GM19372 (cell line): ENCODE measurements around the gene PPCS.
A peak's percentile ranks its signal among the peaks of the same experiment; 100 is the strongest.
"Not testable (repeated sequence)": the region's sequence is repeated elsewhere in the genome, so short reads cannot be mapped to it uniquely, and the experiment has no call there.

Experiments
- ATAC-seq: cut with Tn5 transposase; IDR thresholded peaks from one replicate; pipeline ENCODE4 v1.9.1; 2021; ENCODE audit warnings: mild to moderate bottlenecking, low read depth, moderate library complexity; ENCODE audit not compliant: unreplicated experiment

The PPCS gene

DNA sequence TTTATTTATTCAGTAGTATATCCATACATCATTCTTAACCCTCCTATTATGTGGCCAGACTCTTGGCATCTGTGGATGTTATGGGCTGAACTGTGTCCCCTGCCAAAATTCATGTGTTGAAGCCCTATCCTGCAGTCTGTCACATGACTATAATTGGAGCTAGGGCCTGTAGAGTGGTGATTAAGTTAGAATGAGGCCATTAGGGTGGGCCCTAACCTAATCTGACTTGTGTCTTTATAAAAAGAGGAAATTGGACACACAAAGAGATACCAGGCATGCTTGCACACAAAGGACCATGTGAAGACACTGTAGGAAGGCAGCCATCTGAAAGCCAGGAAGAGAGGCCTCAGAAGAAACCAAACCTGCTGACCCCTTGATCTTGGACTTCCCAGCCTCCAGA is 7.1 kb upstream of the PPCS start:
- ATAC-seq: no peak

DNA sequence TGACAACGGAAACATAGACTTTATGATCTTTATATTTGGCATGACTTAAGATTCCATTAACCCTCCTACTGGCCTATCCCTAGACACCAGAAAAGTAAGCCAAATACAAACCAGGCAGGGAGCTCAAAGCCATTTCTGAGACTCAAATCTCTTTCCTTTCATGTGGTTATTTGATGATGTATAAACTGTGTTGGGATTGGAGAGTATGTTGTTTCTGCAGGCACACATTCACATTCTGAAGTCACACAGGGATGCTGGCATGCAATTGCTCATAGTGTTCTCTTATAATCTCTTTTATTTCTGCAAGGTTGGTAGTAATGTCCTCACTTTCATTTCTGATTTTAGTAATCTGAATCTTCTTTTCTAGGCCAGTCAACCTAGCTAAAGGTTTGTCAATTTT is 6.3 kb upstream of the PPCS start:
- no peak for ATAC-seq

DNA sequence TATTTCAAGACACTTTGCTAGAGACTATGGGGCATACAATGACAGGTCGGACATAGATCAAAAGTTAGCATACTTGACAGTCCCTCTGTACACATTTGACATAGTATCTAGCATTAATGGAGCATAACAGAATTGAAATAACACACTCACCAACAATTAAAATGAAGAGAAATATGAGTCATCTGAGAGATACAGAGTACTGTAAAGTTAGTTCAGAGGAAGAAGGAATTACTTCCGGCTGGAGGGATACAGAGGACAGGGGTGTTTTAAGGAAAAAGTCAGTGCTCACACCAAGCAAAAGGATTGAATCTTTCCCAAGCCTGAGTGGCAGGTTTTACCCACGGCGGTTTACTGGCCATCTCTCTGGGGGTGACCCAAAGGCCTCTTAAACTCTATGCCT is 3.0 kb upstream of the PPCS start:
- no peak for ATAC-seq

DNA sequence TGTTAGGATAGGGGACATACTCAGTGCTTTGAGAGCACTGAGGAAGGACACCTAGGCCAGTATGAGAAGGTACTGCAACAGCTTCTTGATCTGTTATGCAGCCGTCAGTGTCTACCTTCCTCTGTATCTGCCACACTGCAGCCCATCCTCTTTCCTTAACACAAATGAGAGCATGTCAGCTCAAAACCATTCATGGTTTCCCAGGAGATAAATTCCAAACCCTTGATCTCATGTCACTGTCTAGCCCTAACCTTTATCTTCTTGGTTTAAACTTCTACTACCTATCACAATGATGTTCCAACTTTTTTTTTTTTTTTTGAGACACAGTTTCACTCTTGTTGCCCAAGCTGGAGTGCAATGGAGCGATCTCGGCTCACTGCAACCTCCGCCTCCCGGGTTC is 1.9 kb upstream of the PPCS start:
- no peak for ATAC-seq

DNA sequence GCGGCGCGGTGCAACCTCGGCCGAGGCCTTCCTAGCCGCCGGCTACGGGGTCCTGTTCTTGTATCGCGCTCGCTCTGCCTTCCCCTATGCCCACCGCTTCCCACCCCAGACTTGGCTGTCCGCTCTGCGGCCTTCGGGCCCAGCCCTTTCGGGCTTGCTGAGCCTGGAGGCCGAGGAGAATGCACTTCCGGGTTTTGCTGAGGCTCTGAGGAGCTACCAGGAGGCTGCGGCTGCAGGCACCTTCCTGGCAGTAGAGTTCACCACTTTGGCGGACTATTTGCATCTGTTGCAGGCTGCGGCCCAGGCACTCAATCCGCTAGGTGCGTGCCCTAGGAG is 379 bp downstream of the PPCS start:
- ATAC-seq: peak; percentile 47

DNA sequence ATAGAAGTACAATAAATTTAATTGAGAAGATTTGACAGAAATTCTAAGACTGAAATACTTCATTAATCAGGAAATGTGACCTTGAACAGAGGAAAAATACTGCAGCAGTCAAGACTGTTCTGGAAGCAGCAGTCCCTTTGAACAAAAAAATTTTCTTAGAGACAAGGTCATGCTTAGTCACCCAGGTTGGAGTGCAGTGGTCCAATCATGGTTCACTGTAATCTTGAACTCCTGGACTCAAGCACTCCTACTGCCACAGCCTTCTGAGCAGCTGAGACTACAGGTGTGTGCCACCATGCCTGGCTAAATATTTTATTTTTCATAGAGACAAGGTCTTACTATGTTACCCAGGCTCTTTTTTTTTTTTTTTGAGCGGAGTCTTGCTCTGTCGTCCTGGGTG is 4.9 kb downstream of the PPCS start:
- no peak for ATAC-seq

DNA sequence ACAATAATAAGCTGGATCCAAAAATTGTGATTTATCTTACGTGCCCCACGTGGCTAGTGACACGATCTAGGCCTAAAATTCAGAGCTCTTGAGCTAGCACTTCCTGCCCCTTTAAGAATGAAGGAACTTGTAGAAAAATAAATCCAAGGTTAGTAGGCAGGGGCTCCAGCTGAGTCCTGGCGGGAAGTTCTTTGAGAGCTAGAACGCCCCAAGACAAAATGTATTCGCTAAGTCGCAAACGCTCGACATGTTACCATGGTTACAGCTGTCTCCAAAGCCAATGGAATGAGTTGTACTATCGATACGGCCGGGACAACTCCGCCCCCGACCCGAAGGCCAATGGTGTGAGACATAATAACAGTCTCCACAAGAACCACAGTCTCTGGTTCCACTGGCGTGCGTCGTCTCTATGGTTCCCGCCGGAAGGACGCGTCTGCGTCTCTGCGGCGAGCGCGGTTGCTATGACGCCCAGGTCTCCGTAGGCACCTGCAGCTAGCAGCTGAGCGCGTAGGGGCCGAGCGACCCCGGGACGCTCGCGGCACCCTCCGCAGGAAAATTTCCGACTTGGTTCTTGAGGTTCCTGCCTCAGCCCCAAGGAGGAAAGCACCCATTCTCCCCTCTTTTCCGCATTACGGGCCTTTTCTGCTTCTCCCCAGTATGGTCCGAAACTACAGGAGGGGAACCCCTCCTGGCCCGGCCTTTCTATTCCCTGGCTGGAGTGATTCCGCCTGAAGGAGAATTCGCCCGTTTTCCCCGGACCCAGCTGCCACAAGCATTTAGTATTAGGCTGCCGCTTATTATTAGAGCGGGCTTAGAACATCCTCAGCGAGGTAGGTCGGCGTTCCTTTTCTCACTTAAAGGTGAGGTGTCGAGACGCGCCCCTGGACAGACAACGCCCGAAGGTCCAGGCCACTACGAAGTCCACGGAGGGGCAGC is 6.8 kb downstream of the PPCS start, which contains the start of gene CCDC30:
TSS of gene CCDC30 (plus strand) at position 459 of the 936 bp plus-strand sequence. CDS start 17,266 bp downstream, outside the sequence.
- ATAC-seq: peak; percentile 99

DNA sequence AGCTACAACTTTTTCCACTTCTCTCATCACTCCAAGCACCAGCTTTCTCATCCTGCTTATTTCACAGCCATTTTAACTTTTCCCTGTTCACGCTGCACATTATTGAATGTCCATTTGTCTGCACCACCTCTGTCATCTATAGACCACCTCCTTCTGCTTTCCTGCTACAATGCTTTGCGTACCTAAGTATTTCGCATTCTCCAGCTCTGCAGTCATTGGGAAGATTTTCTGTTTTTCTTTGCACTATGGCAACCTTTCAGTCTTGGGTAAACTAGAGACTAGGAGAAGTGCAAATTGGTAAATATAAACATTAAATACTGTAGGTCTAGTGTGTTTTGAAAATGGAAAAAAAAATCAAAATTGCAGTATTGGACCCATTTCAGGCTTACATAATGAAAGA is 7.6 kb downstream of the PPCS start:
- no peak for ATAC-seq

DNA sequence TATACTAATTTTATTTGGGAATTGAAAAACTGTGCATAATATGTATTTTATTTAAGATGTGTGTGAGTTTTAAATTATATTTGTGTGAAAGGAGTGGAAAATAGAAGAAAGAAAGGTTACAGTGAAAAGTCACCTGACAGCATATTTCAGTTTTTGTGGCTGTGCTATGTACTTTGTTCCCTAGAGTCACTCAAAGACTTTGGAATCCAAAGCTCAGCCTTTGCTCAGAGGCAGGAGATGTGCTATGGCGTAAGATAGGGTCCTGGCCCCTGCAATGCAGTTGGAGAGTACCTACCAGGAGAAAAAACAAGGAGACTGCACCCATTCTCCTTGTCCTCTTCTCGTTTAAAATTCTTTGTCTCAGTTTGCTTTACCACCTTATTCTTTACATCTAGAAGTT is 9.7 kb downstream of the PPCS start:
- ATAC-seq: no peak

DNA sequence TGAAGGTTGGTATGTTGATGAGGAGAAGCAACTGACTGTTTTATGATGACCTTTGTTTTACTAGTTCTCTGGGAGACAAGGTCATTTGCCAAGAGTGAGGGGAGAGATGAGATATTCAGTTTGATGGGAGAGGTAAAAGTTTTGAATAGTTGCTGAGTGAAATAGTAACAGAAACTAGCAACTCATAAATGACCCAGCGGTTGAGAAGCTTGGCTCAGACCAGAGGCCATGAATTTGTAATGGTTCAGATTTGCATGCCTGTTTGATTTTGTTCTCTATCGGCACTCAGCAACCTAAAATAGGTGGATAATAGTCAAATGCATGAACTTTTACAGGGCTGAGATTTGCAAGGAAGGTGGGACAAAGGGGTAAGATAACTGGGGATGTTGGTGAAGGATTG is 13.4 kb downstream of the PPCS start:
- ATAC-seq: no peak

DNA sequence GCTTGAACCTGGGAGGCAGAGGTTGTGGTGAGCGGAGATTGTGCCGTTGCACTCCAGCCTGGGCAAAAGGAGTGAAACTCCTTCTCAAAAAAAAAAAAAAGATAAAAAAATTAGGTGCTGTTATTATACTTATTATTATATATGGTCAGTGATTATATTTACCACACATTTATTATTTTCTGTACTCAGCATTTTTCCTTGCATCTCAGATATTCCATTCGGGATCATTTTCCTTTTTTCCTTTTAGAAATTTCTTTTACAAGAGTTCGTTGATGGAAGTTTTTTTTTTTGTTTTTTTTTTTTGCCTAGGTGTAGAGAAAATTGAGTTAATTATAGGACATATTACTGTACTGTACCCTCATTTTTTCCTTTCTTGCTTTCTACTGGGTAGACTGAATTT is 20.3 kb downstream of the PPCS start:
- ATAC-seq: no peak

DNA sequence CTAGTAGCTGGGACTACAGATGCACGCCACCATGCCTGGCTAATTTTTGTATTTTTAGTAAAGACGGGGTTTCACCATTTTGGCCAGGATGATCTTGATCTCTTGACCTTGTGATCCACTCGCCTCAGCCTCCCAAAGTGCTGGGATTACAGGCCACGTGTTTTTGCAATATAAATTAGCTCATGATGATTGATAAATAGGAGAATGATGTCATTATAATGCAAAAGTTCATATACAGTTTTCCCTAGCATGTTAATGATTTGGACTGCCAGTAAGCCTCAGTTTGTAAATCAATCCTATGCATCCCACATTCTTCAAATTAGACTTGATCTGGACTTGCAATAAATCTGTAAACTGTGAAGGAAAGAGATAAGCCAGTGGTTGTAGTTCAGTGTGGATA is 21.0 kb downstream of the PPCS start:
- not testable (repeated sequence) for ATAC-seq

DNA sequence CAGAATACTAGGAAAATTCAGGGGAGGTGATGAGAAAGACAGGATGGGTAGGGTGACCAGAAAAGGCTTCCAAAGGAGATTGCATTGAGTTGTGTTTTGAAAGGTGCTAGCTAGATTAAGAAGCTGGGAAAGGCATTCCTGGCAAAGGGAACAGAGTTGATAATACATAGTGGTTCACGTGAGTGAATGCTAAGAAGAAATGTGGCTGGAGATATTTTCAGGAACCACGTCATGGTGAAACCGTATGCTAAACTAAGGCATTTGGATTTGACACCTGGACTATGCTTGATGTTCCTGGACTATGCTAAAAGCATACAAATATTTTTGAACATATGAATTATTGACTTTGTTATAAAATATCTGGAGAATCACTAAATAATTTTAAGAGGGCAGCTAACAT is 21.4 kb downstream of the PPCS start:
- ATAC-seq: no peak

DNA sequence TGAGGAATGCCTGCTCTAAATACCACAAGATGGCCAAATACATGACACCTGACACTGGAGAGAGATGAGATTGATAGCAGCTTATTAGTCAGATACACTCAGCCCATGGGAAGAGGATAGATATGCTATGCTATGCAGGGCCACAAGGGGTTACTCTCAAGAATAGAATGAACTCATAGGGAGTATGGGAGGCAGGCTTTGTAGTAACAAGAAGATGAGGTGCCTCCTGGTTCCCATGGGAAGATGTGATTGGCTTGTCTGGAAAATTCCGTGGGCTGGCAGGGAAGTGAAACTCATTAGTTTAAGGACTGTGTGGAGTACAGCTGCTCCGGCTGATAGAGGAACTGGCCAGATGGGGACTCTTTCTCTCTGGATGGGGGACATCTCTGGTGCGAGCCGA is 23.3 kb downstream of the PPCS start:
- no peak for ATAC-seq

DNA sequence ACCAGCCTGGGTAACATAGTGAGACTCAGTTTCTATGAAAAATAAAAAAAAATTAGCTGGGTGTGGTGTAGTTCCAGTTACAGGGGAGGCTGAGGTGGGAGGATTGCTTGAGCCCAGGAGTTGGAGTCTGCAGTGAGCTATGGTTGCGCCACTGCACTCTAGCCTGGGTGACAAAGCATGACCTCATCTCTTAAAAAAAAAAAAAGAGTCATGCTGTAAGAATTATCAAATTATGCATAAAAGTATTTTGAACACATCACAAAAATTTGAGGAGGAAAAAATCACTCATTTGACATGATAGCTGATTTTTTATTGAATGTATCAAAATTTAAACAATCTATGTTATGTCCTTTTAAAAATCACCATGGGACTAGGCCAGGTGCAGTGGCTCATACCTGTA is 24.6 kb downstream of the PPCS start:
- no peak for ATAC-seq

DNA sequence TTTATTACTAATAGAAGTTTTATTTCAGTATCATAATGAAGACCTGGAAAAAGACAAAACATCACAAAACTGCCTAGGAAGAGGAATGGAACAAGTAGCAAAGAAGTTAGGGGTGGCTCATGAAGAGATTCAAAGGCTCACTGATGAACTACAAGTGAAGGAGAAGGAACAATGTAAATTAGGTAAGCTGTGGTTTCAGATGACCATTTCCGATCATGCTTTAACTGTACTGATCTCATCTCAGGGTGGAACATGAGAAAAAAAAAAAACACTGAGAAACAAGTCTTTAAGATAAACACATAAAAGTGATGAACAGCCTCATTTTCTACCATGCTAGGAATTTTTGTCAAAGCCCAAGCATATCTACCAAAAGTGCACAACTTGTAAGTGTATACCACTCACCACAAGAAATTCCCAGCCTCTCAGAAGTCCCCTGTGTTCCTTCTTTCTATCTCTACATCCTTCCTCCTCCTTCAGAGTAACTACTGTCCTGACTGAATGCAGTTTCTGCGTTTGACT is 26.4 kb downstream of the PPCS start:
- ATAC-seq: no peak

DNA sequence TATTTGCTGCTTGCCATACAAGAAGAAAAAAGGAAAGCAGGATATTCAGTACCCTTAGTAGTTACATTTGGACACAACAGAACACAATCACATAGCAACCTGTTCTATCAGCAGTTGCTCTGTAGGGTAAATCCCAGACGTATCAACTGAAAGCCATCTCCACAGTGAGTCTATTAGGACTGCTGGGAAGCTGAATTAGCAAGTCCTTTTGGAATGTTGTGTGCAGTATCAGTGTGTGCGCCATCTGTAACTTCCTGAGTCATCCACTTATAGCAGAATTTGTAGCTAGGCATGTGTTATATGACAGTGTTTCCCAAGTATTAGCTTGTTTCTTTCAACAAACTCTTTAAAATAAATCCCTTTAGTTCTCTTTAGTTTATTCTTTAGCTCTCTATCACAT is 28.0 kb downstream of the PPCS start:
- ATAC-seq: no peak

DNA sequence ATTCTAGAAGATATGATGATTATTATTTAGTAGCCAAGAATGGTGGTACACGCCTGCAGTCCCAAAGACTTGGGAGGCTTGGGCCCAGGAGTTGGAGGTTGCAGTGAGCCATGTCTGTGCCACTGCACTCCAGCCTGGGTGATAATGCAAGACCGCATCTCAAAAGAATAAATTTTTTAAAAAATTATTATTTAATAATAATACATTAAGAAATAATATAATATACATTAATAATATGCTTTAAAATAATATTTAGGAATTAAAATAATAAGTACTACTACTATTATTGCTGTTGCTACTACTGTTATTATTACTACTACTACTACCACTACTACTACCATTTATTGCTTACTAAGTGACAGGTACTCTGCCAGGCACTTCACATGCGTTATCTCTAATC is 33.9 kb downstream of the PPCS start:
- no peak for ATAC-seq

DNA sequence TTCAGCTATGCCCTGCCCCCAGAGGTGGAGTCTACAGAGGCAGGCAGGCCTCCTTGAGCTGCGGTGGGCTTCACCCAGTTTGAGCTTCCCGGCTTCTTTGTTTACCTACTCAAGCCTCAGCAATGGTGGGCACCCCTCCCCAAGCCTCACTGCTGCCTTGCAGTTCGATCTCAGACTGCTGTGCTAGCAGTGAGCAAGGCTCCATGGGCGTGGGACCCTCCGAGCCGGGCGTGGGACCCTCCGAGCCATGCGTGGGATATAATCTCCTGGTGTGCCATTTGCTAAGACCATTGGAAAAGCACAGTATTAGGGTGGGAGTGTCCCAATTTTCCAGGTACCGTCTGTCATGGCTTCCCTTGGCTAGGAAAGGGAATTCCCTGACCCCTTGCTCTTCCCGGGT is 45.7 kb downstream of the PPCS start:
- ATAC-seq: not testable (repeated sequence)

DNA sequence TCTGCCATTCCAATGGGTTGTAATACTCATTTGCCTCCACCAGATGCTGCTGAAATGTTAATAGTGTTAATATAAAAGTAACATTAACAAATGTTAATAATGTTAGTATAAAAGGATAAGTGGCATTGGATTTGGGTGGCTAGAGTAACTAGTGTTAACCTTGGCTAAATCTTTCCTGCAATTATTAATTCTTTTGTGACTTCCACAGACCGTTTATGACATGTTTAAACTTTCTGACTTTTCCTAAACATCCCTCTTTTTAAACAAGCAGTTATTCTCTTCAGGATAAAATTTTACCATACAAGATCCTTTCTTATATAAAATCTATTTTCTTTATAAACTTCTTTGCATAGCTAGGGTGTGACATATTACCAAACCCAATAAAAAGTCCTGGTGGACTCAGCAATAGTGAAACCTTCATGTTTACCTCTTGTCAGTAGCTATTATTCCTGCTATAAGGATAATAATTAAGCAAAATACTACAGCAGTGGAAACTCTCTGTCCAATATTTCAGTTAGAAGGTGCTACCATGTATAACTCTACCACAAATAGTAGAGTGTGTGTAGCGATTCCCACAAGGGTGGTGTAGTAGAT is 48.3 kb downstream of the PPCS start:
- ATAC-seq: no peak

DNA sequence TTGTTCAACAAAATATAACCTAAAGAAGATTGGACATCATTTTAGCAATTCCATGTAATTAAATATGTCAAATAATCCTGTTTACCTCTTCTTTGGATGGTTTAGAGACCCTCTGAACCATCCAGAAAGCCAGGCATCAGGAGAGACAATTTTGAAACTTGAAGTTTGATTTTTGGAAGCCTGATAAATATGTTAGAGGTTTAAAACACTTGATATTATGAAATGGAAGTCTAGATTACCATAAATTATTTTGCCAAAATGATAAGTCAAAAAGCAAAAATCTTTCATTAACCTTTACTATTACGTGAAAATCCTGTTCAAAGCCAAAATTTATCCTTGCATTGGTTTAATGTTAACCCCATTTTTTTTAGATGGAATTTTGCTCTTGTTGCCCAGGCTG is 50.2 kb downstream of the PPCS start:
- ATAC-seq: no peak
